Hepatocyte (in vitro differentiated cells): ENCODE measurements around the gene USP27X. TPM values are rescaled to one million over a fixed set of nuclear protein-coding genes. Genes with fewer than 3 reads are reported as not detected.

Source experiments
- DNase-seq: peaks from one replicate; pipeline ENCODE4 v3.0.0-alpha.2; 2016; ENCODE audit warnings: low spot score
- H2AFZ ChIP-seq: fragments of 200-600 bp; sonication (generic); 2 replicates; pipeline ENCODE4 v1.6.0; 2016; ENCODE audit warnings: antibody characterized with exemption, mild to moderate bottlenecking
- H3K27ac ChIP-seq: fragments of 200-600 bp; sonication (generic); 2 replicates; pipeline ENCODE4 v1.5.1; 2016; ENCODE audit warnings: mild to moderate bottlenecking
- H3K27me3 ChIP-seq: fragments of 200-600 bp; sonication (generic); 2 replicates; pipeline ENCODE4 v1.6.1; 2016
- H3K36me3 ChIP-seq: fragments of 200-600 bp; sonication (generic); replicated peaks from 2 replicates; pipeline ENCODE4 v1.5.1; 2016; ENCODE audit warnings: low read depth; ENCODE audit not compliant: insufficient read depth
- H3K4me1 ChIP-seq: fragments of 200-600 bp; sonication (generic); 2 replicates; pipeline ENCODE4 v1.5.1; 2016; ENCODE audit warnings: mild to moderate bottlenecking, moderate library complexity; ENCODE audit not compliant: insufficient read depth
- H3K4me2 ChIP-seq: fragments of 200-600 bp; sonication (generic); 2 replicates; pipeline ENCODE4 v1.6.0; 2016
- H3K4me3 ChIP-seq: fragments of 200-600 bp; sonication (generic); 2 replicates; pipeline ENCODE4 v1.5.1; 2016; ENCODE audit warnings: mild to moderate bottlenecking
- H3K79me2 ChIP-seq: fragments of 200-600 bp; sonication (generic); 2 replicates; pipeline ENCODE4 v1.6.0; 2017; ENCODE audit warnings: mild to moderate bottlenecking
- H3K9me2 ChIP-seq: fragments of 200-600 bp; sonication (generic); replicated peaks from 2 replicates; pipeline ENCODE4 v1.6.0; 2017; ENCODE audit warnings: mild to moderate bottlenecking; ENCODE audit not compliant: insufficient read depth
- H3K9me3 ChIP-seq: fragments of 200-600 bp; sonication (generic); 2 replicates; pipeline ENCODE4 v1.5.1; 2016; ENCODE audit warnings: low read depth, mild to moderate bottlenecking
- H4K20me1 ChIP-seq: fragments of 200-600 bp; sonication (generic); 2 replicates; pipeline ENCODE4 v1.6.0; 2016; ENCODE audit warnings: mild to moderate bottlenecking; ENCODE audit not compliant: insufficient read depth, poor library complexity, severe bottlenecking
- CTCF ChIP-seq: fragments of 200-600 bp; sonication (generic); IDR thresholded peaks from 2 replicates; pipeline ENCODE4 v1.5.1; 2016; ENCODE audit warnings: antibody characterized with exemption, mild to moderate bottlenecking; ENCODE audit not compliant: poor library complexity
- EZH2 ChIP-seq: fragments of 200-600 bp; sonication (generic); IDR thresholded peaks from 2 replicates; pipeline ENCODE4 v1.6.1; 2016; ENCODE audit warnings: antibody characterized with exemption, mild to moderate bottlenecking, borderline replicate concordance
- EZH2phosphoT487 ChIP-seq: fragments of 200-600 bp; sonication (generic); IDR thresholded peaks from one replicate; pipeline ENCODE4 v1.6.1; 2018; ENCODE audit warnings: antibody characterized with exemption, mild to moderate bottlenecking, low read depth, moderate library complexity; ENCODE audit not compliant: unreplicated experiment, severe bottlenecking
- WGBS: methylation state at CpG from one replicate; pipeline ENCODE4 v1.1.6; 2016; ENCODE audit warnings: low lambda C conversion rate; ENCODE audit errors: missing lambda C conversion rate; 5-methylcytosine and 5-hydroxymethylcytosine counted together
- polyA plus RNA-seq: library from polyadenylated mRNA; unstranded; fragments of >200 nt; fragmentation: Nextera tagmentation; extraction: Ambion mirVana; gene quantifications from 2 replicates; pipeline ENCODE4 v1.2.1, GENCODE V29; 2016
- total RNA-seq: library from RNA; depleted of rRNA; stranded (reverse); fragments of >200 nt; gene quantifications from 2 replicates; pipeline ENCODE4 v1.2.3, GENCODE V29; 2014

The USP27X gene
- total and polyA plus RNA-seq, 2 experiments from 2014 or later, result 1.3 to 6.1 TPM

- no peak overlapping the region for H3K4me2 ChIP-seq
- WGBS, result 66% methylated on average over 4 of the region's 4 CpGs
- H3K27me3 ChIP-seq, result no peaks in the 10 kb centered on the region
- TF ChIP-seq EZH2, result no peak
- TF ChIP-seq EZH2phosphoT487, result no peak
- no peak for TF ChIP-seq CTCF
- no peaks in the 10 kb centered on the region for H3K79me2 ChIP-seq
- no peak overlapping the region for H3K27ac ChIP-seq
- H3K36me3 ChIP-seq, result no peaks in the 10 kb centered on the region
- H3K4me1 ChIP-seq, result no peaks in the 10 kb centered on the region
- no peak for DNase-seq
- no peaks in the 10 kb centered on the region for H3K9me3 ChIP-seq
- no peak overlapping the region for H2AFZ ChIP-seq
- H3K9me2 ChIP-seq, result no peaks in the 10 kb centered on the region
- no peaks in the 10 kb centered on the region for H4K20me1 ChIP-seq
- no peak overlapping the region for H3K4me3 ChIP-seq
Observed at GRCh38 chrX:49896951-49897350, 17.7 kb downstream of the USP27X start.

- Histone ChIP-seq H3K4me2 (no peak overlapping the region), H3K36me3 (no peaks in the 10 kb centered on the region), H3K27me3 (no peaks in the 10 kb centered on the region), H4K20me1 (no peaks in the 10 kb centered on the region), H3K79me2 (no peaks in the 10 kb centered on the region), H3K9me2 (no peaks in the 10 kb centered on the region), H3K4me3 (no peak overlapping the region), H3K9me3 (no peaks in the 10 kb centered on the region), H3K27ac (no peak overlapping the region), H2AFZ (no peak overlapping the region), H3K4me1 (no peaks in the 10 kb centered on the region)
- no peak for DNase-seq
- TF ChIP-seq CTCF (no peak), EZH2 (no peak), EZH2phosphoT487 (no peak)
Observed at GRCh38 chrX:49901048-49901447, 21.8 kb downstream of the USP27X start.

- 56% methylated on average over 3 of the region's 3 CpGs for WGBS
- no peak for DNase-seq
- H3K36me3 ChIP-seq, result no peaks in the 10 kb centered on the region
- no peak overlapping the region for H3K4me3 ChIP-seq
- no peaks in the 10 kb centered on the region for H3K9me2 ChIP-seq
- TF ChIP-seq EZH2phosphoT487, result no peak
- no peak for TF ChIP-seq EZH2
- no peak for TF ChIP-seq CTCF
- no peak overlapping the region for H3K27ac ChIP-seq
- H2AFZ ChIP-seq, result no peak overlapping the region
- H3K4me1 ChIP-seq, result no peaks in the 10 kb centered on the region
- H4K20me1 ChIP-seq, result no peaks in the 10 kb centered on the region
- H3K4me2 ChIP-seq, result no peak overlapping the region
- H3K27me3 ChIP-seq, result no peaks in the 10 kb centered on the region
- no peaks in the 10 kb centered on the region for H3K9me3 ChIP-seq
- H3K79me2 ChIP-seq, result no peaks in the 10 kb centered on the region
Observed at GRCh38 chrX:49910344-49910743, 31.1 kb downstream of the USP27X start.

- Histone ChIP-seq H3K4me3 (no peak overlapping the region), H4K20me1 (no peaks in the 10 kb centered on the region), H3K36me3 (no peaks in the 10 kb centered on the region), H3K9me2 (no peaks in the 10 kb centered on the region), H3K4me2 (no peak overlapping the region), H3K27ac (no peak overlapping the region), H3K79me2 (no peaks in the 10 kb centered on the region), H3K9me3 (no peaks in the 10 kb centered on the region), H2AFZ (no peak overlapping the region), H3K4me1 (no peaks in the 10 kb centered on the region), H3K27me3 (no peaks in the 10 kb centered on the region)
- 68% methylated on average over 3 of the region's 3 CpGs for WGBS
- DNase-seq, result no peak
- no peak for TF ChIP-seq CTCF
- no peak for TF ChIP-seq EZH2phosphoT487
- no peak for TF ChIP-seq EZH2
Observed at GRCh38 chrX:49912086-49912485, 32.8 kb downstream of the USP27X start.
